GM23338 (cell line): ENCODE results near the gene CCDC63.

ENCODE experiments used
- CREB1 ChIP-seq: fragments of 250-450 bp; sonication (Bioruptor Pico); IDR thresholded peaks from 2 replicates; pipeline ENCODE4 v1.5.0; 2020; ENCODE audit warnings: low read depth, mild to moderate bottlenecking, moderate library complexity
- EZH2 ChIP-seq: fragments of 200-600 bp; sonication (generic); IDR thresholded peaks from one replicate; pipeline ENCODE4 v1.8.0; 2017; ENCODE audit warnings: antibody characterized with exemption, mild to moderate bottlenecking, low read depth; ENCODE audit not compliant: unreplicated experiment
- EZH2phosphoT487 ChIP-seq: fragments of 200-600 bp; sonication (generic); IDR thresholded peaks from one replicate; pipeline ENCODE4 v1.8.1; 2018; ENCODE audit warnings: antibody characterized with exemption; ENCODE audit not compliant: unreplicated experiment
- JUNB ChIP-seq: IDR thresholded peaks from one replicate; pipeline ENCODE4 v1.6.1; 2016; ENCODE audit warnings: antibody characterized with exemption; ENCODE audit not compliant: unreplicated experiment
- NANOG ChIP-seq: IDR thresholded peaks from 2 replicates; pipeline ENCODE4 v1.6.1; 2016; ENCODE audit warnings: antibody characterized with exemption, borderline replicate concordance
- POLR2AphosphoS5 ChIP-seq: IDR thresholded peaks from 2 replicates; pipeline ENCODE4 v1.6.1; 2016; ENCODE audit warnings: antibody characterized with exemption, low read depth
- STAT1 ChIP-seq: IDR thresholded peaks from one replicate; pipeline ENCODE4 v1.6.1; 2016; ENCODE audit warnings: antibody characterized with exemption; ENCODE audit not compliant: unreplicated experiment
- ZNF114 ChIP-seq: fragments of 250-450 bp; sonication (Bioruptor Pico); IDR thresholded peaks from 2 replicates; pipeline ENCODE4 v1.5.0; 2020; ENCODE audit warnings: mild to moderate bottlenecking, moderate library complexity
- ZNF331 ChIP-seq: fragments of 250-450 bp; sonication (Bioruptor Pico); IDR thresholded peaks from 2 replicates; pipeline ENCODE4 v1.5.0; 2020; ENCODE audit warnings: low read depth, mild to moderate bottlenecking, moderate library complexity
- TF ChIP-seq, protein P1 (sequence below), 2 experiments: fragments of 200-600 bp in 1 of 2; sonication (generic) in 1 of 2; conservative IDR thresholded peaks; 2 replicates each; pipeline versions ENCODE4 v1.5.1 to v1.6.1; 2016 to 2017; ENCODE audit warnings: antibody characterized with exemption in 2 of 2, low read depth in 2 of 2, mild to moderate bottlenecking in 2 of 2, moderate library complexity in 1 of 2
- TF ChIP-seq, protein P2 (sequence below): IDR thresholded peaks from one replicate; pipeline ENCODE4 v1.6.1; 2018; ENCODE audit warnings: antibody characterized with exemption; ENCODE audit not compliant: unreplicated experiment

DNA sequence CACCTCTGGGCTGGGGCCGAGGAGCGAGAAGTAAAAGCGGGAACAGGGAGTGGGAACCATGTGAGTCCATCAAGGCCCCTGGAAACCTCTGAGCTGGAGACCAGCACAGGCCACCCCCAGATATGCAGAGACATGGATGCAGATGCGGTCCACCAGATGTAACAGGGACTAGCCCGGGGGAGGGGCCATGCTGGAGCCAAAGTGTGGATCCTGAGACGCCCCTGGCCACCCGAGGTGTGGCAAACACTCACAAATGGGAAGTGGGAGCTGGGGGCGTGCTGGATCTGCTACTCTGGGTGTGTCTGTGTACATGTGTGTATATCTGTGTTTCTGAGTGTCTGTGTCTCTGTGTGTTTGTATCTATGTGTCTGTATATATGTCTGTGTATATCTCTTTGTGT is 60.8 kb downstream of the CCDC63 start:
- TF ChIP-seq, protein P1, sequence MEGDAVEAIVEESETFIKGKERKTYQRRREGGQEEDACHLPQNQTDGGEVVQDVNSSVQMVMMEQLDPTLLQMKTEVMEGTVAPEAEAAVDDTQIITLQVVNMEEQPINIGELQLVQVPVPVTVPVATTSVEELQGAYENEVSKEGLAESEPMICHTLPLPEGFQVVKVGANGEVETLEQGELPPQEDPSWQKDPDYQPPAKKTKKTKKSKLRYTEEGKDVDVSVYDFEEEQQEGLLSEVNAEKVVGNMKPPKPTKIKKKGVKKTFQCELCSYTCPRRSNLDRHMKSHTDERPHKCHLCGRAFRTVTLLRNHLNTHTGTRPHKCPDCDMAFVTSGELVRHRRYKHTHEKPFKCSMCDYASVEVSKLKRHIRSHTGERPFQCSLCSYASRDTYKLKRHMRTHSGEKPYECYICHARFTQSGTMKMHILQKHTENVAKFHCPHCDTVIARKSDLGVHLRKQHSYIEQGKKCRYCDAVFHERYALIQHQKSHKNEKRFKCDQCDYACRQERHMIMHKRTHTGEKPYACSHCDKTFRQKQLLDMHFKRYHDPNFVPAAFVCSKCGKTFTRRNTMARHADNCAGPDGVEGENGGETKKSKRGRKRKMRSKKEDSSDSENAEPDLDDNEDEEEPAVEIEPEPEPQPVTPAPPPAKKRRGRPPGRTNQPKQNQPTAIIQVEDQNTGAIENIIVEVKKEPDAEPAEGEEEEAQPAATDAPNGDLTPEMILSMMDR (conservative IDR thresholded peaks at IDR 0.05; ENCODE audit: low read depth in 2 of 2), result no peak
- no peak for TF ChIP-seq POLR2AphosphoS5
- TF ChIP-seq CREB1 (CRISPR knock-in tag), result no peak
- no peak for TF ChIP-seq EZH2phosphoT487
- TF ChIP-seq, protein P2, sequence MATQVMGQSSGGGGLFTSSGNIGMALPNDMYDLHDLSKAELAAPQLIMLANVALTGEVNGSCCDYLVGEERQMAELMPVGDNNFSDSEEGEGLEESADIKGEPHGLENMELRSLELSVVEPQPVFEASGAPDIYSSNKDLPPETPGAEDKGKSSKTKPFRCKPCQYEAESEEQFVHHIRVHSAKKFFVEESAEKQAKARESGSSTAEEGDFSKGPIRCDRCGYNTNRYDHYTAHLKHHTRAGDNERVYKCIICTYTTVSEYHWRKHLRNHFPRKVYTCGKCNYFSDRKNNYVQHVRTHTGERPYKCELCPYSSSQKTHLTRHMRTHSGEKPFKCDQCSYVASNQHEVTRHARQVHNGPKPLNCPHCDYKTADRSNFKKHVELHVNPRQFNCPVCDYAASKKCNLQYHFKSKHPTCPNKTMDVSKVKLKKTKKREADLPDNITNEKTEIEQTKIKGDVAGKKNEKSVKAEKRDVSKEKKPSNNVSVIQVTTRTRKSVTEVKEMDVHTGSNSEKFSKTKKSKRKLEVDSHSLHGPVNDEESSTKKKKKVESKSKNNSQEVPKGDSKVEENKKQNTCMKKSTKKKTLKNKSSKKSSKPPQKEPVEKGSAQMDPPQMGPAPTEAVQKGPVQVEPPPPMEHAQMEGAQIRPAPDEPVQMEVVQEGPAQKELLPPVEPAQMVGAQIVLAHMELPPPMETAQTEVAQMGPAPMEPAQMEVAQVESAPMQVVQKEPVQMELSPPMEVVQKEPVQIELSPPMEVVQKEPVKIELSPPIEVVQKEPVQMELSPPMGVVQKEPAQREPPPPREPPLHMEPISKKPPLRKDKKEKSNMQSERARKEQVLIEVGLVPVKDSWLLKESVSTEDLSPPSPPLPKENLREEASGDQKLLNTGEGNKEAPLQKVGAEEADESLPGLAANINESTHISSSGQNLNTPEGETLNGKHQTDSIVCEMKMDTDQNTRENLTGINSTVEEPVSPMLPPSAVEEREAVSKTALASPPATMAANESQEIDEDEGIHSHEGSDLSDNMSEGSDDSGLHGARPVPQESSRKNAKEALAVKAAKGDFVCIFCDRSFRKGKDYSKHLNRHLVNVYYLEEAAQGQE, result no peak
- TF ChIP-seq EZH2, result no peak
- no peak for TF ChIP-seq JUNB
- no peak for TF ChIP-seq ZNF114 (CRISPR knock-in tag)
- no peak for TF ChIP-seq STAT1
- TF ChIP-seq ZNF331 (CRISPR knock-in tag), result no peak
- no peak for TF ChIP-seq NANOG
